NCI-H2196 treated with DMSO at 0.1 percent for 48 hours (cell line): Measurements from ENCODE around the gene ZC3H4.
A peak's percentile ranks its signal among the peaks of the same experiment; 100 is the strongest.

Source experiments
- DNase-seq: peaks from one replicate; lab custom pipeline; 2025; ENCODE audit not compliant: unreplicated experiment; lab: John Stamatoyannopoulos, UW

The ZC3H4 gene

GRCh38 chr19:47134545-47134944, 21.0 kb upstream of the ZC3H4 start:
- DNase-seq = no peak

- DNase-seq = no peak
Observed at GRCh38 chr19:47133021-47133471, 19.5 kb upstream of the ZC3H4 start.

GRCh38 chr19:47132194-47132852, 18.7 kb upstream of the ZC3H4 start:
- DNase-seq = no peak

GRCh38 chr19:47130589-47131227, 17.1 kb upstream of the ZC3H4 start, which contains the start of gene SAE1:
Gene SAE1 (plus strand): TSS chr19:47130835. CDS start chr19:47130931, 96 bp downstream.
- peak; percentile 99 for DNase-seq

- DNase-seq = no peak
Observed at GRCh38 chr19:47130120-47130588, 16.6 kb upstream of the ZC3H4 start.

GRCh38 chr19:47129579-47129978, 16.0 kb upstream of the ZC3H4 start:
- DNase-seq = no peak

GRCh38 chr19:47125669-47125938, 12.0 kb upstream of the ZC3H4 start:
- DNase-seq = no peak

GRCh38 chr19:47124937-47125668, 11.5 kb upstream of the ZC3H4 start:
- peak; percentile 86 for DNase-seq

GRCh38 chr19:47123406-47123805, 9.8 kb upstream of the ZC3H4 start:
- no peak for DNase-seq

- DNase-seq = no peak
Observed at GRCh38 chr19:47122359-47123335, 9.1 kb upstream of the ZC3H4 start.

GRCh38 chr19:47120470-47121067, 7.0 kb upstream of the ZC3H4 start:
- no peak for DNase-seq

GRCh38 chr19:47113850-47114651, 475 bp upstream of the ZC3H4 start:
- no peak for DNase-seq

GRCh38 chr19:47112166-47112996, 1.2 kb downstream of the ZC3H4 start:
- DNase-seq = peak; percentile 74

GRCh38 chr19:47111682-47112165, 1.9 kb downstream of the ZC3H4 start:
- no peak for DNase-seq

GRCh38 chr19:47111006-47111621, 2.5 kb downstream of the ZC3H4 start:
- no peak for DNase-seq

GRCh38 chr19:47110521-47111005, 3.0 kb downstream of the ZC3H4 start:
- DNase-seq = no peak

GRCh38 chr19:47109541-47110375, 3.8 kb downstream of the ZC3H4 start:
- DNase-seq = no peak
